GM12878 (cell line): ENCODE measurements around the gene ENDOU. TPM values are rescaled to one million over a fixed set of nuclear protein-coding genes. Genes with fewer than 3 reads are reported as not detected.

Experiments used
- ATAC-seq: fragments of 200-7000 bp; cut with Tn5 transposase; 3 replicates; pipeline ENCODE4 v1.9.1; 2020; ENCODE audit warnings: mild to moderate bottlenecking, moderate library complexity
- BruUV-seq: library from RNA; stranded (reverse); fragments of 400-500 nt; replicated peaks from 2 replicates; lab custom pipeline; 2021; lab: Mats Ljungman, UMichigan
- CTCF ChIA-PET: fragments of 300-600 bp; sonication (Branson Sonifier 250); formaldehyde crosslinking; extraction: SDS; loops from one replicate; lab custom pipeline; 2021; ENCODE audit warnings: inconsistent platforms; lab: Yijun Ruan, JAX
- POLR2A ChIA-PET: fragments of 350-600 bp; formaldehyde crosslinking; extraction: SDS; loops from one replicate; lab custom pipeline; 2021; ENCODE audit warnings: inconsistent platforms; lab: Charles Lee
- RAD21 ChIA-PET: fragments of 300-600 bp; sonication (Branson Sonifier 250); formaldehyde crosslinking; loops from one replicate; lab custom pipeline; 2023; ENCODE audit warnings: antibody characterized with exemption; ENCODE audit not compliant: unreplicated experiment; lab: Charles Lee
- SMC1A ChIA-PET: fragments of 300-600 bp; sonication (Branson Sonifier 250); formaldehyde crosslinking; loops from one replicate; lab custom pipeline; 2023; ENCODE audit not compliant: unreplicated experiment, uncharacterized antibody; lab: Charles Lee
- DNase-seq: peaks from one replicate; pipeline ENCODE4 v3.0.0-alpha.2; 2011; ENCODE audit warnings: low read depth, low spot score
- FAIRE-seq: peaks from 3 replicates; lab custom pipeline; 2011; peaks lifted over from hg19 to GRCh38; lab: Jason Lieb, UNC
- H2AFZ ChIP-seq: 2 replicates; pipeline ENCODE4 v1.6.0; 2011; ENCODE audit warnings: low read depth, low read length, control low read depth; ENCODE audit not compliant: control insufficient read depth
- H3K27ac ChIP-seq: 2 replicates; pipeline ENCODE4 v1.5.1; 2011; ENCODE audit warnings: control low read depth; ENCODE audit not compliant: control insufficient read depth, insufficient read depth
- H3K27me3 ChIP-seq, 2 experiments: replicated peaks in 1 of 2; 2 replicates each; pipeline versions ENCODE4 v1.6.0 to v1.6.1; 2011; ENCODE audit warnings: low read length in 1 of 2; ENCODE audit not compliant: control insufficient read depth in 2 of 2, insufficient read depth in 2 of 2
- H3K36me3 ChIP-seq, 2 experiments: 2 replicates each; pipeline ENCODE4 v1.5.1; 2011; ENCODE audit warnings: low read length in 1 of 2; ENCODE audit not compliant: control insufficient read depth in 2 of 2, insufficient read depth in 2 of 2
- H3K4me1 ChIP-seq: 2 replicates; pipeline ENCODE4 v1.6.1; 2011; ENCODE audit warnings: mild to moderate bottlenecking, low read length, moderate library complexity, mixed read lengths; ENCODE audit not compliant: control insufficient read depth, insufficient read depth
- H3K4me2 ChIP-seq: 2 replicates; pipeline ENCODE4 v1.6.0; 2011; ENCODE audit warnings: control low read depth; ENCODE audit not compliant: control insufficient read depth, insufficient read depth
- H3K4me3 ChIP-seq: fragments of 200-600 bp; sonication (generic); 2 replicates; pipeline ENCODE4 v1.5.1; 2016
- H3K79me2 ChIP-seq: 2 replicates; pipeline ENCODE4 v1.6.0; 2011; ENCODE audit warnings: low read length; ENCODE audit not compliant: control insufficient read depth, insufficient read depth
- H3K9ac ChIP-seq: 2 replicates; pipeline ENCODE4 v1.8.0; 2011; ENCODE audit warnings: low read length, control low read depth, mixed read lengths; ENCODE audit not compliant: control insufficient read depth, insufficient read depth
- H3K9me3 ChIP-seq: replicated peaks from 3 replicates; pipeline ENCODE4 v1.5.1; 2011; ENCODE audit warnings: mild to moderate bottlenecking, low read length; ENCODE audit not compliant: control insufficient read depth, insufficient read depth
- H4K20me1 ChIP-seq: 2 replicates; pipeline ENCODE4 v1.6.0; 2011; ENCODE audit not compliant: control insufficient read depth, insufficient read depth
- BCL11A ChIP-seq: IDR thresholded peaks from 2 replicates; pipeline ENCODE4 v1.6.1; 2011; ENCODE audit warnings: low read depth, low read length
- CHD2 ChIP-seq: IDR thresholded peaks from 2 replicates; pipeline ENCODE4 v1.6.1; 2011; ENCODE audit warnings: low read depth, low read length, improper control_type of control experiment, borderline replicate concordance
- E4F1 ChIP-seq: fragments of 450-650 bp; IDR thresholded peaks from 2 replicates; pipeline ENCODE4 v1.6.1; 2018; ENCODE audit warnings: borderline replicate concordance, mild to moderate bottlenecking; ENCODE audit not compliant: partially characterized antibody
- ELK1 ChIP-seq: IDR thresholded peaks from 2 replicates; pipeline ENCODE4 v1.6.1; 2012; ENCODE audit warnings: low read depth, low read length, improper control_type of control experiment
- FOXM1 ChIP-seq: IDR thresholded peaks from 2 replicates; pipeline ENCODE4 v1.6.1; 2012; ENCODE audit warnings: low read depth, mild to moderate bottlenecking, inconsistent platforms, low read length, moderate library complexity
- IRF5 ChIP-seq: fragments of 450-650 bp; IDR thresholded peaks from 2 replicates; pipeline ENCODE4 v1.6.1; 2017; ENCODE audit warnings: borderline replicate concordance
- NBN ChIP-seq: fragments of 450-650 bp; IDR thresholded peaks from 2 replicates; pipeline ENCODE4 v1.6.1; 2016
- RUNX3 ChIP-seq: IDR thresholded peaks from 2 replicates; pipeline ENCODE4 v1.6.1; 2012; ENCODE audit warnings: low read length, inconsistent platforms
- ZBTB33 ChIP-seq: fragments of 450-650 bp; IDR thresholded peaks from 2 replicates; pipeline ENCODE4 v1.6.1; 2017; ENCODE audit warnings: mild to moderate bottlenecking
- WGBS: methylation state at CpG from one replicate; pipeline ENCODE4 v1.1.6; 2016; ENCODE audit warnings: low lambda C conversion rate; ENCODE audit not compliant: insufficient replicate concordance, insufficient coverage; ENCODE audit errors: missing lambda C conversion rate; 5-methylcytosine and 5-hydroxymethylcytosine counted together
- in situ Hi-C: fragments of 300-500 bp; cut with MboI; formaldehyde crosslinking; loops from 9 replicates; pipeline ENCODE4 v1.14.3; 2018; ENCODE audit warnings: mixed read lengths
- intact Hi-C: fragments of 100-400 bp; cut with micrococcal nuclease; formaldehyde crosslinking; loops from one replicate; pipeline ENCODE4 v1.14.2; 2022; ENCODE audit not compliant: unreplicated experiment
- polyA plus RNA-seq, 11 experiments: library from polyadenylated mRNA; depleted of rRNA in 4 of 11; unstranded in 6 of 11; stranded (reverse) in 5 of 11; fragments of >200 nt; fragmentation: Nextera tagmentation in 4 of 11; fragmentation: Illumina TruSeq in 1 of 11; extraction: Ambion mirVana in 4 of 11; extraction: Trizol in 1 of 11; gene quantifications; 1 replicate in 1 of 11; 2 replicates in 10 of 11; pipeline versions ENCODE4 v1.2.1 to v1.2.3, GENCODE V29; 2011 to 2016; ENCODE audit warnings: inconsistent platforms in 2 of 11, missing spikeins in 2 of 11, low read depth in 1 of 11
- total RNA-seq, 4 experiments: library from RNA; depleted of rRNA in 3 of 4; stranded (reverse); fragments of >200 nt in 3 of 4; fragmentation: Illumina TruSeq in 1 of 4; extraction: Trizol in 1 of 4; gene quantifications; 2 replicates each; pipeline versions ENCODE4 v1.2.1 to v1.2.3, GENCODE V29; 2013 to 2021

Gene ENDOU
- total and polyA plus RNA-seq, 10 of the 15 experiments (the other 5 are each of a cell fraction or from before 2014, with no cell fraction given) = 0.03 to 0.17 (median 0.10) TPM; not detected in 4

- peak; percentile 42 for TF ChIP-seq E4F1
- peak; percentile 6; the same call in 1 of the 2 replicates for TF ChIP-seq RUNX3
- TF ChIP-seq FOXM1 = no peak
- no peak for TF ChIP-seq CHD2
- no peak for TF ChIP-seq NBN
- no peak for TF ChIP-seq BCL11A
- TF ChIP-seq ELK1 = no peak
- TF ChIP-seq, all 136 proteins: peak for 25
Measured at GRCh38 chr12:47758834-47759690, 33.8 kb upstream of the ENDOU start, which contains the start of gene RAPGEF3 (continued).

- RAD21 ChIA-PET = interaction anchor here (1.3 to 12.6 kb wide), 5 partner anchors 10 to 127 kb away, joined by 3 to 237 read pairs (median 10); partner anchors contain the start of genes RPAP3 and SLC48A1
- no peaks in the 10 kb centered on the region for H3K27me3 ChIP-seq
- in situ Hi-C loops = no loop called here
- no peak overlapping the region for H3K9ac ChIP-seq
- H4K20me1 ChIP-seq = no peaks in the 10 kb centered on the region
- no peak overlapping the region for H3K27ac ChIP-seq
- SMC1A ChIA-PET = interaction anchor here (0.8 to 12.2 kb wide), 7 partner anchors 10 to 43 kb away, joined by 3 to 277 read pairs (median 7); no protein-coding TSS in a partner anchor
- H3K36me3 ChIP-seq = no peaks in the 10 kb centered on the region
- CTCF ChIA-PET = interaction anchor here (1.0 to 14.5 kb wide), 10 partner anchors 11 to 439 kb away, joined by 3 to 507 read pairs (median 18); partner anchors contain the start of genes RPAP3 and SLC48A1
- no peaks in the 10 kb centered on the region for H3K79me2 ChIP-seq
- TF ChIP-seq IRF5 (no peak), ELK1 (no peak), ZBTB33 (no peak)
- ATAC-seq (no peak), DNase-seq (no peak), FAIRE-seq (no peak)
- peak overlapping the region; percentile 66; the same call in 1 of the 2 replicates for H3K4me3 ChIP-seq
- 11% methylated on average over 4 of the region's 10 CpGs for WGBS
- H2AFZ ChIP-seq = peak overlapping the region; percentile 88
- BruUV-seq = no TSS peak
- H3K9me3 ChIP-seq = no peaks in the 10 kb centered on the region
- H3K4me1 ChIP-seq = peaks cover 42% of the 10 kb centered on the region
- intact Hi-C loops = no loop called here
- peak overlapping the region; percentile 97 for H3K4me2 ChIP-seq
- POLR2A ChIA-PET = interaction anchor here (1.2 to 1.4 kb wide), 2 partner anchors 15 to 17 kb away, joined by 4 to 6 read pairs; no protein-coding TSS in a partner anchor
Measured at GRCh38 chr12:47758584-47758833, 33.2 kb upstream of the ENDOU start.
